ENCODE results near the gene XRRA1. TPM values are rescaled to one million over a fixed set of nuclear protein-coding genes. Genes with fewer than 3 reads are reported as not detected.

XRRA1 gene
- total and polyA plus RNA-seq, 2 of the 13 experiments (the other 11 are each of a cell fraction or from before 2014, with no cell fraction given), result 7.6 to 10.5 TPM

GRCh38 chr11:74863410-74863809, 85.5 kb downstream of the XRRA1 start:
- no TSS peak for BruUV-seq (replicated peaks)
- Histone ChIP-seq H3K27ac (ENCODE audit: extremely low read length, insufficient read depth, low read length) (no peak overlapping the region), H2AFZ (ENCODE audit: low read length) (no peak overlapping the region), H4K20me1 (ENCODE audit: insufficient read depth, low read length) (no peaks in the 10 kb centered on the region), H3K4me2 (ENCODE audit: low read depth, low read length) (no peak overlapping the region), H3K9ac (ENCODE audit: insufficient read depth, low read depth, low read length) (no peak overlapping the region), H3K9me3 (ENCODE audit: low read length) (peaks cover 32% of the 10 kb centered on the region), H3K36me3 (replicated peaks in 1 of 2; ENCODE audit: control insufficient read depth in 1 of 2, insufficient read depth in 2 of 2, low read length in 2 of 2) (peaks cover 5 to 66% of the 10 kb centered on the region in 2 experiments; a peak in 3 of 5 replicates), H3K4me1 (ENCODE audit: insufficient read depth, low read length) (no peaks in the 10 kb centered on the region), H3K4me3 (replicated peaks in 1 of 3; ENCODE audit: insufficient read depth in 1 of 3, low read depth in 2 of 3, low read length in 3 of 3) (no peak overlapping the region), H3K27me3 (ENCODE audit: control insufficient read depth in 1 of 2, insufficient read depth in 2 of 2, low read length in 2 of 2) (no peaks in the 10 kb centered on the region), H3K79me2 (ENCODE audit: insufficient read depth, low read length) (no peaks in the 10 kb centered on the region)
- DNase-seq (ENCODE audit: low spot score) (no peak), FAIRE-seq (no peak), ATAC-seq (no peak)
- TF ChIP-seq DNMT1 (CRISPR knock-in tag; IDR thresholded peaks at IDR 0.05) (no peak), ZSCAN29 (CRISPR knock-in tag; conservative IDR thresholded peaks at IDR 0.05) (no peak), LRRFIP1 (CRISPR knock-in tag; conservative IDR thresholded peaks at IDR 0.05) (no peak), NFE2 (CRISPR knock-in tag; IDR thresholded peaks at IDR 0.05) (no peak), ZFP41 (CRISPR knock-in tag; IDR thresholded peaks at IDR 0.05; ENCODE audit: borderline replicate concordance) (no peak), KMT2A (CRISPR knock-in tag; IDR thresholded peaks at IDR 0.05) (no peak), ZNF670 (CRISPR knock-in tag; IDR thresholded peaks at IDR 0.05; ENCODE audit: borderline replicate concordance) (no peak), SRY (CRISPR knock-in tag; IDR thresholded peaks at IDR 0.05) (no peak), DZIP1 (CRISPR knock-in tag; IDR thresholded peaks at IDR 0.05) (no peak), ZNF225 (CRISPR knock-in tag; IDR thresholded peaks at IDR 0.05) (no peak)
- TF ChIP-seq, protein P1, sequence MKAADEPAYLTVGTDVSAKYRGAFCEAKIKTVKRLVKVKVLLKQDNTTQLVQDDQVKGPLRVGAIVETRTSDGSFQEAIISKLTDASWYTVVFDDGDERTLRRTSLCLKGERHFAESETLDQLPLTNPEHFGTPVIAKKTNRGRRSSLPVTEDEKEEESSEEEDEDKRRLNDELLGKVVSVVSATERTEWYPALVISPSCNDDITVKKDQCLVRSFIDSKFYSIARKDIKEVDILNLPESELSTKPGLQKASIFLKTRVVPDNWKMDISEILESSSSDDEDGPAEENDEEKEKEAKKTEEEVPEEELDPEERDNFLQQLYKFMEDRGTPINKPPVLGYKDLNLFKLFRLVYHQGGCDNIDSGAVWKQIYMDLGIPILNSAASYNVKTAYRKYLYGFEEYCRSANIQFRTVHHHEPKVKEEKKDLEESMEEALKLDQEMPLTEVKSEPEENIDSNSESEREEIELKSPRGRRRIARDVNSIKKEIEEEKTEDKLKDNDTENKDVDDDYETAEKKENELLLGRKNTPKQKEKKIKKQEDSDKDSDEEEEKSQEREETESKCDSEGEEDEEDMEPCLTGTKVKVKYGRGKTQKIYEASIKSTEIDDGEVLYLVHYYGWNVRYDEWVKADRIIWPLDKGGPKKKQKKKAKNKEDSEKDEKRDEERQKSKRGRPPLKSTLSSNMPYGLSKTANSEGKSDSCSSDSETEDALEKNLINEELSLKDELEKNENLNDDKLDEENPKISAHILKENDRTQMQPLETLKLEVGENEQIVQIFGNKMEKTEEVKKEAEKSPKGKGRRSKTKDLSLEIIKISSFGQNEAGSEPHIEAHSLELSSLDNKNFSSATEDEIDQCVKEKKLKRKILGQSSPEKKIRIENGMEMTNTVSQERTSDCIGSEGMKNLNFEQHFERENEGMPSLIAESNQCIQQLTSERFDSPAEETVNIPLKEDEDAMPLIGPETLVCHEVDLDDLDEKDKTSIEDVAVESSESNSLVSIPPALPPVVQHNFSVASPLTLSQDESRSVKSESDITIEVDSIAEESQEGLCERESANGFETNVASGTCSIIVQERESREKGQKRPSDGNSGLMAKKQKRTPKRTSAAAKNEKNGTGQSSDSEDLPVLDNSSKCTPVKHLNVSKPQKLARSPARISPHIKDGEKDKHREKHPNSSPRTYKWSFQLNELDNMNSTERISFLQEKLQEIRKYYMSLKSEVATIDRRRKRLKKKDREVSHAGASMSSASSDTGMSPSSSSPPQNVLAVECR (CRISPR knock-in tag; IDR thresholded peaks at IDR 0.05; ENCODE audit: borderline replicate concordance), result no peak
- TF ChIP-seq, protein P2, sequence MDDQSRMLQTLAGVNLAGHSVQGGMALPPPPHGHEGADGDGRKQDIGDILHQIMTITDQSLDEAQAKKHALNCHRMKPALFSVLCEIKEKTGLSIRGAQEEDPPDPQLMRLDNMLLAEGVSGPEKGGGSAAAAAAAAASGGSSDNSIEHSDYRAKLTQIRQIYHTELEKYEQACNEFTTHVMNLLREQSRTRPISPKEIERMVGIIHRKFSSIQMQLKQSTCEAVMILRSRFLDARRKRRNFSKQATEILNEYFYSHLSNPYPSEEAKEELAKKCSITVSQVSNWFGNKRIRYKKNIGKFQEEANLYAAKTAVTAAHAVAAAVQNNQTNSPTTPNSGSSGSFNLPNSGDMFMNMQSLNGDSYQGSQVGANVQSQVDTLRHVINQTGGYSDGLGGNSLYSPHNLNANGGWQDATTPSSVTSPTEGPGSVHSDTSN (CRISPR knock-in tag; IDR thresholded peaks at IDR 0.05; ENCODE audit: borderline replicate concordance), result no peak
- intact Hi-C loops (cut with micrococcal nuclease; ENCODE audit: unreplicated experiment) (no loop called here), in situ Hi-C loops (cut with HindIII; ENCODE audit: extremely low pct_ligation_motif_present, low pct_unique_long_range_greater_than_20kb) (no loop called here)
- CTCF ChIA-PET (ENCODE audit: low intra/inter-chr PET ratio, low total read pairs), result no interaction called here
- POLR2A ChIA-PET, result no interaction called here
- 95% methylated on average over 2 of the region's 2 CpGs for WGBS (ENCODE audit: low lambda C conversion rate)
